ENCODE results near the gene PLOD1. TPM values are rescaled to one million over a fixed set of nuclear protein-coding genes. Genes with fewer than 3 reads are reported as not detected.

Gene PLOD1
- total RNA-seq, 4 donors from 2014 or later, result 28.8 to 56.3 (median 41.2) TPM

DNA sequence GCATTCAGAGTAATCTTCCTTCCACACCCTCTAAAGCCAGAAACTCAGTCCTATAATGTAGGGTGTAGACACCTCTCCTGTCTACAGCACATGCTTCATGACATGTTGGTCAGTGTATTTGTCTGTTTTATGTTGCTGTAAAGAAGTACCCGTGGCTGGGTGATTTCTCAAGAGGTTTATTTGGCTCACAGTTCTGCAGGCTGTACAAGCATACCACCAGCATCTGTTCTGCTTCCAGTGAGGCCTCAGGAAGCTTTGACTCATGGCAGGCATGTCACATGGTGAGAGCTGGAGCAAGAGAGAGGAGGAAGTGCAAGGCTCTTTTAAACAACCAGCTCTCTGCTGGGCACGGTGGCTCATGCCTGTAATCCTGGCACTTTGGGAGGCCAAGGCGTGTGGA, 12.1 kb downstream of the PLOD1 start:
- H3K36me3 ChIP-seq, result no peaks in the 10 kb centered on the region
- intact Hi-C loops (cut with DNase I; ENCODE audit: low total_unique reads) (no loop called here), in situ Hi-C loops (cut with MboI; ENCODE audit: low pct_ligation_motif_present in 1 of 4, low pct_unique_long_range_greater_than_20kb in 1 of 4, low sequenced_read_pairs in 3 of 4) (no loop called here)
- TF ChIP-seq, protein P1, sequence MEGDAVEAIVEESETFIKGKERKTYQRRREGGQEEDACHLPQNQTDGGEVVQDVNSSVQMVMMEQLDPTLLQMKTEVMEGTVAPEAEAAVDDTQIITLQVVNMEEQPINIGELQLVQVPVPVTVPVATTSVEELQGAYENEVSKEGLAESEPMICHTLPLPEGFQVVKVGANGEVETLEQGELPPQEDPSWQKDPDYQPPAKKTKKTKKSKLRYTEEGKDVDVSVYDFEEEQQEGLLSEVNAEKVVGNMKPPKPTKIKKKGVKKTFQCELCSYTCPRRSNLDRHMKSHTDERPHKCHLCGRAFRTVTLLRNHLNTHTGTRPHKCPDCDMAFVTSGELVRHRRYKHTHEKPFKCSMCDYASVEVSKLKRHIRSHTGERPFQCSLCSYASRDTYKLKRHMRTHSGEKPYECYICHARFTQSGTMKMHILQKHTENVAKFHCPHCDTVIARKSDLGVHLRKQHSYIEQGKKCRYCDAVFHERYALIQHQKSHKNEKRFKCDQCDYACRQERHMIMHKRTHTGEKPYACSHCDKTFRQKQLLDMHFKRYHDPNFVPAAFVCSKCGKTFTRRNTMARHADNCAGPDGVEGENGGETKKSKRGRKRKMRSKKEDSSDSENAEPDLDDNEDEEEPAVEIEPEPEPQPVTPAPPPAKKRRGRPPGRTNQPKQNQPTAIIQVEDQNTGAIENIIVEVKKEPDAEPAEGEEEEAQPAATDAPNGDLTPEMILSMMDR (IDR thresholded peaks at IDR 0.05), result no peak
- TF ChIP-seq EP300 (IDR thresholded peaks at IDR 0.05; ENCODE audit: low read depth) (no peak), POLR2AphosphoS5 (IDR thresholded peaks at IDR 0.05) (no peak), POLR2A (IDR thresholded peaks at IDR 0.05) (no peak)
- no peak overlapping the region for H3K27ac ChIP-seq
- no peak for DNase-seq
- WGBS, 2 donors (ENCODE audit: low coverage in 1 of 2), result 76 to 100% methylated on average over 1 to 3 of the region's 3 CpGs
- H3K27me3 ChIP-seq, result no peaks in the 10 kb centered on the region
- H3K4me3 ChIP-seq, result no peak overlapping the region
- no peaks in the 10 kb centered on the region for H3K4me1 ChIP-seq
- H3K9me3 ChIP-seq, result no peaks in the 10 kb centered on the region

DNA sequence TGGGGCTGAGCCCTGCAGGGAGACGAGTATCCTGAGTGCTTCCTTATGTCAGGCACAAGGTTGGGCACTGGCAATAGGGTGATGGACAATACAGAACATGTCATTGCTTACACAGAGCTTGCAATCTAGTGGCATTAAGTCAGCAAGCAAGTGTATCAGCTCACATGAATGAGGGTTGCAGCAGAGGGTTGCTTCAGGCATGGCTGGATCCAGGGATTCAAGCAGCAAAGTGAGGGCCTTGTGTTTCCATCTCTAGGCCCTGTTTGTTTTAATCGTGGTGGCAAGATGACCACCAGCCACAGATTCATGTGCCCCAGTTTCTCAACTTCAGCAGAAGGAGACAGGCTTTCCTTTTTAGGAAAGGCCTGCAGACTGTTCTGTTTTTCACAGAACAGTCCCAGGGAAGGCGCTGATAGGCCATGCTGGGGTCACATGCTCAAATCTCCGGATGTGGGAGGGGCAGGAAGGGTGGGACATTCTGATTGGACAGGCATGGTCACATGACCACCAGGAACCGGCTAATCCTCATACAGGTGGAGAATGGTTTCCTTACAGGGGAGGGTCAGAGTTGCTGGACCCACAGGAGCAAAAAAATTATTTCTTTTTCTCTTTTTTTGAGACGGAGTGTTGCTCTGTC, 14.4 kb downstream of the PLOD1 start:
- H3K27me3 ChIP-seq, result no peaks in the 10 kb centered on the region
- no peak overlapping the region for H3K4me3 ChIP-seq
- no peaks in the 10 kb centered on the region for H3K9me3 ChIP-seq
- H3K4me1 ChIP-seq, result no peaks in the 10 kb centered on the region
- TF ChIP-seq POLR2A (IDR thresholded peaks at IDR 0.05) (no peak), EP300 (IDR thresholded peaks at IDR 0.05; ENCODE audit: low read depth) (no peak), POLR2AphosphoS5 (IDR thresholded peaks at IDR 0.05) (no peak)
- TF ChIP-seq, protein P1 (IDR thresholded peaks at IDR 0.05), result no peak
- no peak for DNase-seq
- H3K36me3 ChIP-seq, result no peaks in the 10 kb centered on the region
- no peak overlapping the region for H3K27ac ChIP-seq
- intact Hi-C loops (cut with DNase I; ENCODE audit: low total_unique reads) (no loop called here), in situ Hi-C loops (cut with MboI; ENCODE audit: low pct_ligation_motif_present in 1 of 4, low pct_unique_long_range_greater_than_20kb in 1 of 4, low sequenced_read_pairs in 3 of 4) (no loop called here)
- 60 to 88% methylated on average over 2 to 6 of the region's 6 CpGs for WGBS, 2 donors (ENCODE audit: low coverage in 1 of 2)

DNA sequence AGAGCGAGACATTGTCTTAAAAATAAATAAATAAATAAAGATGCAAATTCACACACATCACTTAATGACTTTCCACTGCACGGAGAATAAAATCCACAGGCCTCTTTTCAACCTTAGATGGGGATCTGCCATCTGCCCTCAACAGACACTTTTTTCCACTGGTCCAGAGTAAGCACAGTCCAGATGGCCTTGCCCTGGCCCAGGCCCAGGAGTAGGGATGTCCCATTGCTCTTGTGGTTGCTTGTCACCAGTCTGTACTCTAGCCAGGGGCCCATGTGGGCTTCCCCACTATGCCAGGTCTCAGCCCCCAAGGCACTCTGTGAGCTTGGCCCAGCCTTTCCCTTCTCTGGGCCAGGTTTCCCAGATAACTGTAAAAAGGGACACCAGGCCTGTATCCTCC, 17.4 kb downstream of the PLOD1 start:
- Histone ChIP-seq H3K36me3 (no peaks in the 10 kb centered on the region), H3K27me3 (no peaks in the 10 kb centered on the region), H3K4me3 (no peak overlapping the region), H3K27ac (no peak overlapping the region), H3K4me1 (no peaks in the 10 kb centered on the region), H3K9me3 (no peaks in the 10 kb centered on the region)
- intact Hi-C loops (cut with DNase I; ENCODE audit: low total_unique reads), result no loop called here
- DNase-seq, result no peak
- 80 to 98% methylated on average over 1 to 2 of the region's 2 CpGs for WGBS, 2 donors (ENCODE audit: low coverage in 1 of 2)
- in situ Hi-C loops (cut with MboI; ENCODE audit: low pct_ligation_motif_present in 1 of 4, low pct_unique_long_range_greater_than_20kb in 1 of 4, low sequenced_read_pairs in 3 of 4), result loop anchor here in 3 of 4 donors (25.0 kb wide), 1 partner anchor 115 kb away; the partner anchor contains the start of gene NPPA (in 3 of the 3)
- TF ChIP-seq EP300 (IDR thresholded peaks at IDR 0.05; ENCODE audit: low read depth) (no peak), POLR2AphosphoS5 (IDR thresholded peaks at IDR 0.05) (no peak), POLR2A (IDR thresholded peaks at IDR 0.05) (no peak)
- TF ChIP-seq, protein P1 (IDR thresholded peaks at IDR 0.05), result no peak

DNA sequence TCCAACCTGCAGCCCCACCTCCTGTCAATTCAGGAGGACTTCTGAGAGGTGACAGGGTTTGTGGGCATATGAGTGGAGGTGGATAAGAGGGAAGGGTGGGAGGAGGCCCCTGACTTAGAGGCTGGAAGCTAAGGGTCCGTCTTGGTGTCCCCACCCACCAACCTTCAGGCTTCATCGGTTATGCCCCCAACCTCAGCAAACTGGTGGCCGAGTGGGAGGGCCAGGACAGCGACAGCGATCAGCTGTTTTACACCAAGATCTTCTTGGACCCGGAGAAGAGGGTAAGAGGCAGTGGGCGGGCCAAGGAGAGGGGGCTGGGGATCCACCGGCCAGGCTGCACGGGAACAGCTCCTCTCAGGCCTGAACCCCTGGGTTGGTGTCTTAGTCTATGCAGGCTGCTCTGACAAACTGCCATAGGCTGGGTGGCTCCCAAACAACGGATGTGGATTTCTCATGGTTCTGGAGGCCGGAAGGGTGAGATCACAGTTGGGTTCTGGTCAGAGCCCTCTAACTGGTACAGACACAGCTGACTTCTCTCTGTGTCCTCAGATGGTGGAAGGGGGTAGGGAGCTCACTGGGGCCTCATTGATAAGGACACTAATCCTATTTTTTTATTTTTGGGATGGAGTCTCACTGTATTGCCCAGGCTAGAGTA, 18.1 kb downstream of the PLOD1 start:
- in situ Hi-C loops (cut with MboI; ENCODE audit: low pct_ligation_motif_present in 1 of 4, low pct_unique_long_range_greater_than_20kb in 1 of 4, low sequenced_read_pairs in 3 of 4) (loop anchor here in 3 of 4 donors (25.0 kb wide), 1 partner anchor 115 kb away; the partner anchor contains the start of gene NPPA (in 3 of the 3)), intact Hi-C loops (cut with DNase I; ENCODE audit: low total_unique reads) (no loop called here)
- Histone ChIP-seq H3K9me3 (no peaks in the 10 kb centered on the region), H3K27me3 (no peaks in the 10 kb centered on the region), H3K27ac (no peak overlapping the region), H3K4me3 (no peak overlapping the region), H3K36me3 (no peaks in the 10 kb centered on the region), H3K4me1 (no peaks in the 10 kb centered on the region)
- DNase-seq, result no peak
- no peak for TF ChIP-seq POLR2AphosphoS5 (IDR thresholded peaks at IDR 0.05)
- TF ChIP-seq POLR2A (IDR thresholded peaks at IDR 0.05), result no peak
- TF ChIP-seq, protein P1 (IDR thresholded peaks at IDR 0.05), result no peak
- TF ChIP-seq EP300 (IDR thresholded peaks at IDR 0.05; ENCODE audit: low read depth), result no peak
- 84% methylated on average over 11 of the region's 11 CpGs; no CpG with 5 or more reads in 1 of the 2 donors for WGBS, 2 donors (ENCODE audit: low coverage in 1 of 2)

All from transverse colon (tissue), 4 donors.